Measurements from ENCODE around the gene BMPR1A.
"Not testable (repeated sequence)": the region's sequence is repeated elsewhere in the genome, so short reads cannot be mapped to it uniquely, and the experiment has no call there.

BMPR1A gene

DNA sequence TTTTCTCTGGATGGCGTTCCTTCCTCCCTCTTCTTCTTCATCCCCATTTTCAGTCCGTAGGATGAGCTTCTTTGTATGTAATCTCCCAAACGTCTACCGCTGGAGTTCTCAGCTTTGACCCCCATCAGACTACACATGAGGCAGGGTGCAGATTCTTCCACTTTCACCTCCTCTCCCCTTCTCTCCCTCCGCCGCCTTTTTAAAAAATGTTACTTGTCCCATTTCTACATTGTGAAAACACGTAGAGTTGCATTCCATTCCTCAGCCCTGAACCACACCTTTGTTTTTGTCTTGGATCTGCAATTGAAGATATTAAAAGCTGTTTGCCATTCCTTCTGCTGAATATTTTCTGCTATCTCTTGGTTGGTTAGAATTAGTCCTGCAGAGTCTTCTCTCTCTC is 218.1 kb downstream of the BMPR1A start:
- TF ChIP-seq, protein P1, sequence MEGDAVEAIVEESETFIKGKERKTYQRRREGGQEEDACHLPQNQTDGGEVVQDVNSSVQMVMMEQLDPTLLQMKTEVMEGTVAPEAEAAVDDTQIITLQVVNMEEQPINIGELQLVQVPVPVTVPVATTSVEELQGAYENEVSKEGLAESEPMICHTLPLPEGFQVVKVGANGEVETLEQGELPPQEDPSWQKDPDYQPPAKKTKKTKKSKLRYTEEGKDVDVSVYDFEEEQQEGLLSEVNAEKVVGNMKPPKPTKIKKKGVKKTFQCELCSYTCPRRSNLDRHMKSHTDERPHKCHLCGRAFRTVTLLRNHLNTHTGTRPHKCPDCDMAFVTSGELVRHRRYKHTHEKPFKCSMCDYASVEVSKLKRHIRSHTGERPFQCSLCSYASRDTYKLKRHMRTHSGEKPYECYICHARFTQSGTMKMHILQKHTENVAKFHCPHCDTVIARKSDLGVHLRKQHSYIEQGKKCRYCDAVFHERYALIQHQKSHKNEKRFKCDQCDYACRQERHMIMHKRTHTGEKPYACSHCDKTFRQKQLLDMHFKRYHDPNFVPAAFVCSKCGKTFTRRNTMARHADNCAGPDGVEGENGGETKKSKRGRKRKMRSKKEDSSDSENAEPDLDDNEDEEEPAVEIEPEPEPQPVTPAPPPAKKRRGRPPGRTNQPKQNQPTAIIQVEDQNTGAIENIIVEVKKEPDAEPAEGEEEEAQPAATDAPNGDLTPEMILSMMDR (IDR thresholded peaks at IDR 0.05; ENCODE audit: extremely low read depth, insufficient read depth, missing control alignments): no peak
- no peak for DNase-seq (ENCODE audit: low spot score)

DNA sequence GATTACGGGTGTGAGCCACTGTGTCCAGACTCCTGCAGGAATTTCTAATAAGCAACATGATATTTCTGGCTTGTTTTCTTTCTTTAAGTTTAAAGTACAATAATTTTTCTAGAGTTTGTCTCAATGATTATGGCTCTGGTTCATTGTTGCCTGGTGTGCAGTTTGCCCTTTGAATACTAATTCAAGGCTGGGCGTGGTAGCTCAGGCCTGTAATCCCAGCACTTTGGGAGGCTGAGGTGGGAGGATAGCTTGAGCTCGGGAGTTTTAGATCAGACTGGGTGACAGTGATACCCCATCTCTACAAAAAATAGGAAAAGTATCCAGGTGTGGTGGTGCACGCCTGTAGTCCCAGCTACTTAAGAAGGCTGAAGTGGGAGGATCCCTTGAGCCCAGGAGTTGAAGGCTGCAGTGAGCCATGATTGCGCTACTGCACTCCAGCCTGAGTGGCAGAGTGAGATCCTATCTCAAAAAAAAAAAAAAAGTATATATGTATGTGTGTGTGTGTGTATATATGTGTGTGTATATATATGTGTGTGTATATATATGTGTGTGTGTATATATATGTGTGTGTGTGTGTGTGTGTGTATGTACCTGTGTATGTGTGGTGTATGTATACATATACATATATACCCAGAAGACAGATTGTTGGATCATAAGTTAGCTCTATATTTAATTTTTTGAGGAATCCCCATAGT is 220.1 kb downstream of the BMPR1A start:
- TF ChIP-seq, protein P1 (IDR thresholded peaks at IDR 0.05; ENCODE audit: extremely low read depth, insufficient read depth, missing control alignments): no peak
- in situ Hi-C loops (cut with MboI; ENCODE audit: low pct_unique_long_range_greater_than_20kb, low sequenced_read_pairs, unreplicated experiment): no loop called here

More for the DNA sequence above, 218.1 kb downstream of the BMPR1A start:
- in situ Hi-C loops (cut with MboI; ENCODE audit: low pct_unique_long_range_greater_than_20kb, low sequenced_read_pairs, unreplicated experiment): no loop called here

DNA sequence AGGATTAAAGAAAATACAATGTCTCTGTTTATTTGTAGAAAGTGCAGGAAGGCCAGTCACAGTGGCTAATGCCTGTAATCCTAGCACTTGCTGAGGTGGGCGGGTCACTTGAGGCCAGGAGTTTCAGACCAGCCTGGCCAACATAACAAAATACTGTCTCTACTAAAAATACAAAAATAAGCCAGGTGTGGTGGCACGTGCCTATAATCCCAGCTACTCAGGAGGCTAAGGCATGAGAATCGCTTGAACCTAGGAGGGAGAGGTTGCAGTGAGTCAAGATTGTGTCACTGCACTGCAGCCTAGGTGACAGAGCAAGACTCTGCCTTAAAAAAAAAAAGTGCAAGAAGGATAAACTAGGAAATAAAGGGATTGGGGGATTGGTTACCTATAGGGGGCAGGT is 222.0 kb downstream of the BMPR1A start:
- DNase-seq (ENCODE audit: low spot score); in situ Hi-C loops (cut with MboI; ENCODE audit: low pct_unique_long_range_greater_than_20kb, low sequenced_read_pairs, unreplicated experiment): not testable (repeated sequence)

More for the DNA sequence above, 220.1 kb downstream of the BMPR1A start:
- no peak for DNase-seq (ENCODE audit: low spot score)

DNA sequence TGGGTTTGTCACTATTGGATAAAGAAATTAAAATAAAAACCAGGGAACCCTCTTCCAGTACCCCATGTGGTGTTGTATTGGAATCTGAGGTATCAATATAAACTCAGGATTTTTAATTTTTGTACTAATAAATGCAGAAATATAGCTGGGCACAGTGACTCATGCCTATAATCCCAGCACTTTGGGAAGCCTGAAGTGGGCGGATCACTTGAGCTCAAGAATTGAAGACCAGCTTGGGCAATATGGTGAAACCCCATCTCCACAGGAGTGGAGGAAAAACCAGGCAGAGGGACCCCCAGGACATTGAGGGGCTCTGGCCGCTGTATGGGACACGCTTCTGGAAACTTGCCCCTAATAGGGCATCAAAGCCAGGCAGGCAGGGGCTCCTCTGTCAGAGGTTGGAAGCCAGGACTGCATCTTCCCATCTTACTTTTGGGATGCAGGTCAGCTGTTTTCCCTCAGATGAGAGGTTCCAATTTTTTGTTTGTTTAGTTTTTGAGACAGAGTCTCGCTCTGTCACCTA is 222.9 kb downstream of the BMPR1A start:
- TF ChIP-seq, protein P1 (IDR thresholded peaks at IDR 0.05; ENCODE audit: extremely low read depth, insufficient read depth, missing control alignments): no peak
- no peak for DNase-seq (ENCODE audit: low spot score)
- in situ Hi-C loops (cut with MboI; ENCODE audit: low pct_unique_long_range_greater_than_20kb, low sequenced_read_pairs, unreplicated experiment): no loop called here

DNA sequence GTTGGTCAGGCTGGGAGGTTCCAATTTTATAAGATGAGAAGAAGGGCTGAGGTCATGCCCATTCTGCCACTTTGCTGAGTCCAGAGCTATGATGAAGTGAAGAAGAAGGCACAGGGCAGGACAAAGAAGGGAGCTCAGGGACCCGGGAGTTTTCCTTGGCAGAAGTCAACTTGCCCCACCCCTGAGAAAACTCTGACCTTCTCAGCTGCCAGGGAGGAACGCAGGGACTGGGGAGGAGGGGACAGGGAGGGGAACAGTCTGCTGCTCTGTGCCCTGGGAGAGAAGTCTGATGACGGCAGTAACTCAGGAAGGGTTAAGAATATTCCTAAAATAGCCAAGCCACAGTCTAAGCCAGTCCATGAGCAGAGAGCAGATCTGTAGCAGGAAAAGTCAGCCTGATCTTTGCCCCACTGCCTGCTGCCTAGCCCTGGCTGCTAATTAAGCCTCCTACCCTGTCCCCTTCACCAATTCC is 223.6 kb downstream of the BMPR1A start:
- TF ChIP-seq, protein P1 (IDR thresholded peaks at IDR 0.05; ENCODE audit: extremely low read depth, insufficient read depth, missing control alignments): no peak
- no peak for DNase-seq (ENCODE audit: low spot score)
- in situ Hi-C loops (cut with MboI; ENCODE audit: low pct_unique_long_range_greater_than_20kb, low sequenced_read_pairs, unreplicated experiment): no loop called here

DNA sequence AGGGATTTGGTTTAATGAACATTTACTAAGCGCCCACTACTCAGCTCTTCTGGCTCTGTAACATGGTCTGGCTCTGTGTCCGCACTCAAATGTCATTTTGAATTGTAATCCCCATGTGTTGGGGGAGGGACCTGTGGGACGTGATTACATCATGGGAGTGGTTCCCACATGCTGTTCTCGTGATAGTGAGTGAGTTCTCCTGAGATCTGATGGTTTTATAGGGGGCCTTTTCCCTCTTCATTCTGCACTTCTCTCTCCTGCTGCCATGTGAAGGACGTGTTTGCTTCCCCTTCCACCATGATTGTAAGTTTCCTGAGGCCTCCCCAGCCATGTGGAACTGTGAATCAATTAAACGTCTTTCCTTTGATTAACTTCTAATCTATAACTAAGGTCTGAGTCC is 224.6 kb downstream of the BMPR1A start:
- DNase-seq (ENCODE audit: low spot score); in situ Hi-C loops (cut with MboI; ENCODE audit: low pct_unique_long_range_greater_than_20kb, low sequenced_read_pairs, unreplicated experiment): not testable (repeated sequence)

DNA sequence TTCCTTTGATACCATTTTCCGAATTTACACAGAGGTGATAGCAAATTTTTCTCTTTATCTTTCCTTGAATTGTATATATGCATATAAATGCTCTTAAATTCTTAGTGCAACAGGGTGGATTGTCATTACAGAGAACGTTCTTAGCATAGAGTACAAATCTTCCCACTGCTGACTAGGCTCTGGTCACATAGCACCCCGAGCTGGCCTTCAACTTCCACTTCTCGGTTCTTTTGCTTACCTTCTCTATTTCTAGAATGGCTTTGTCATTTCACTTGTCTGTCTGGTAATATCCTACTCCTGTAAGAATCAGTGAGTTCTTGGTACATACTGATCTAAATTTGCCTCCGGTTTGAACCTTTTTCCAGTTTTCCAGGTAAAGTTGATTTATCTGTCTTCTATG is 225.3 kb downstream of the BMPR1A start:
- TF ChIP-seq, protein P1 (IDR thresholded peaks at IDR 0.05; ENCODE audit: extremely low read depth, insufficient read depth, missing control alignments): no peak
- in situ Hi-C loops (cut with MboI; ENCODE audit: low pct_unique_long_range_greater_than_20kb, low sequenced_read_pairs, unreplicated experiment): no loop called here
- DNase-seq (ENCODE audit: low spot score): no peak

Measured in GM13977 (cell line).